Testis (tissue), 3 donors: ENCODE data around the gene ABCF3. TPM values are rescaled to one million over a fixed set of nuclear protein-coding genes. Genes with fewer than 3 reads are reported as not detected.
"Not testable (repeated sequence)": the region's sequence is repeated elsewhere in the genome, so short reads cannot be mapped to it uniquely, and the experiment has no call there.

ENCODE experiments used
- DNase-seq: peaks from one replicate; pipeline ENCODE4 v3.0.0-alpha.2; 2019
- H3K27ac ChIP-seq, 2 donors: fragments of 200-600 bp; sonication (generic); one replicate each; pipeline ENCODE4 v1.5.1; 2019
- H3K27me3 ChIP-seq: fragments of 200-600 bp; sonication (generic); one replicate; pipeline ENCODE4 v1.5.1; 2019
- H3K36me3 ChIP-seq: fragments of 200-600 bp; sonication (generic); one replicate; pipeline ENCODE4 v1.5.1; 2017; ENCODE audit warnings: low read depth; ENCODE audit errors: missing control alignments
- H3K4me1 ChIP-seq: fragments of 200-600 bp; sonication (generic); one replicate; pipeline ENCODE4 v1.5.1; 2019
- H3K4me3 ChIP-seq, 2 donors: fragments of 200-600 bp; sonication (generic); one replicate each; pipeline ENCODE4 v1.5.1; 2017 to 2019
- H3K9me3 ChIP-seq: fragments of 200-600 bp; sonication (generic); one replicate; pipeline ENCODE4 v1.5.1; 2017
- CTCF ChIP-seq, 3 experiments: fragments of 450-650 bp in 2 of 3; fragments of 200-600 bp in 1 of 3; sonication (generic) in 1 of 3; IDR thresholded peaks; one replicate each; pipeline ENCODE4 v1.5.1; 2016 to 2019; ENCODE audit warnings: antibody characterized with exemption in 3 of 3, mild to moderate bottlenecking in 2 of 3, moderate library complexity in 1 of 3
- POLR2A ChIP-seq: fragments of 450-650 bp; IDR thresholded peaks from one replicate; pipeline ENCODE4 v1.6.1; 2017; ENCODE audit warnings: antibody characterized with exemption, mild to moderate bottlenecking, moderate library complexity
- WGBS, 2 donors: methylation state at CpG; one replicate each; pipeline ENCODE4 v1.1.5; 2018; 5-methylcytosine and 5-hydroxymethylcytosine counted together
- intact Hi-C: fragments of 100-400 bp; cut with DNase I; formaldehyde crosslinking; loops from one replicate; pipeline ENCODE4 v1.15.1; 2023; ENCODE audit warnings: low total_unique reads
- polyA plus RNA-seq: library from polyadenylated mRNA; stranded (reverse); fragments of 350-450 nt; fragmentation: Illumina TruSeq; extraction: RNeasy Lipid Tissue Mini Kit (QIAGEN cat#74804); gene quantifications from one replicate; pipeline ENCODE4 v1.2.3, GENCODE V29; 2014; ENCODE audit warnings: low read depth, low replicate concordance; ENCODE audit not compliant: insufficient read depth
- total RNA-seq, 2 donors: library from RNA; depleted of rRNA; stranded (reverse); fragments of >200 nt; gene quantifications; one replicate each; pipeline ENCODE4 v1.2.3, GENCODE V29; 2016

Gene ABCF3
- total and polyA plus RNA-seq, 3 donors from 2014 or later, result 69.3 to 115 (median 111) TPM

- H3K27ac ChIP-seq, result peak overlapping the region in 1 of 2 donors; percentile 92
- 53 to 68% methylated on average over 4 of the region's 4 CpGs for WGBS, 2 donors
- H3K27me3 ChIP-seq, result no peaks in the 10 kb centered on the region
- DNase-seq, result no peak
- H3K36me3 ChIP-seq, result no peaks in the 10 kb centered on the region
- no peak overlapping the region for H3K4me3 ChIP-seq
- H3K4me1 ChIP-seq, result peaks cover 38% of the 10 kb centered on the region
- no peaks in the 10 kb centered on the region for H3K9me3 ChIP-seq
- no peak for TF ChIP-seq POLR2A
- TF ChIP-seq CTCF (IDR thresholded peaks at IDR 0.05), result no peak
- intact Hi-C loops, result no loop called here
These were observed 27.6 kb upstream of the ABCF3 start for GRCh38 chr3:184158404-184158803.

GRCh38 chr3:184160456-184160855 is 25.5 kb upstream of the ABCF3 start:
- no peak for DNase-seq
- H3K4me3 ChIP-seq, result no peak overlapping the region
- H3K4me1 ChIP-seq, result peaks cover 38% of the 10 kb centered on the region
- TF ChIP-seq CTCF (IDR thresholded peaks at IDR 0.05), result no peak
- no peak for TF ChIP-seq POLR2A
- peak overlapping the region in 1 of 2 donors; percentile 26 for H3K27ac ChIP-seq
- no peaks in the 10 kb centered on the region for H3K36me3 ChIP-seq
- WGBS, 2 donors, result 30 to 31% methylated on average over 2 of the region's 2 CpGs
- H3K27me3 ChIP-seq, result no peaks in the 10 kb centered on the region
- intact Hi-C loops, result no loop called here
- H3K9me3 ChIP-seq, result no peaks in the 10 kb centered on the region

DNA sequence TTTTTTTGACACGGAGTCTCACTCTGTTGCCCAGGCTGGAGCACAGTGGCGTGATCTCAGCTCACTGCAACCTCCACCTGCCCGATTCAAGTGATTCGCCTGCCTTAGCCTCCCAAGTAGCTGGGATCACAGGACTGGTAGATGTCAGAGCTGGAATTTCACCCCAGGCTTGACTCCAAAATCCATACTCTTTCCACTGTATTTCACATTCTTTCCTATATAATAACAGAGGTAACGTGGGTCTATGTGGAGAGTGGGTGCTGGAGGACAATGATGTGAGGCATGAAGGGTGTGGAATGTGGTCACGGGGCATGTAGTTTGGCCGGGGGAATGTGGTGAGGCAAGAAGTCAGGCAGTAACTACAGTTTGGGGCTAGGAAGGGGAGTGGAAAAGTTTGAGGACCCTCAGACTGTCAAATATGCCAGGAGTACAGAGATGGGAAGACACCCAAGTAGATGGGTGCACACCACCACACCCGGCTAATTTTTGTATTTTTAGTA is 23.4 kb upstream of the ABCF3 start:
- H3K36me3 ChIP-seq, DNase-seq, H3K27ac ChIP-seq, H3K4me3 ChIP-seq, H3K9me3 ChIP-seq, H3K27me3 ChIP-seq, intact Hi-C loops: not testable (repeated sequence)
- WGBS, 2 donors, result 76 to 77% methylated on average over 8 of the region's 8 CpGs
- peaks cover 27% of the 10 kb centered on the region for H3K4me1 ChIP-seq

DNA sequence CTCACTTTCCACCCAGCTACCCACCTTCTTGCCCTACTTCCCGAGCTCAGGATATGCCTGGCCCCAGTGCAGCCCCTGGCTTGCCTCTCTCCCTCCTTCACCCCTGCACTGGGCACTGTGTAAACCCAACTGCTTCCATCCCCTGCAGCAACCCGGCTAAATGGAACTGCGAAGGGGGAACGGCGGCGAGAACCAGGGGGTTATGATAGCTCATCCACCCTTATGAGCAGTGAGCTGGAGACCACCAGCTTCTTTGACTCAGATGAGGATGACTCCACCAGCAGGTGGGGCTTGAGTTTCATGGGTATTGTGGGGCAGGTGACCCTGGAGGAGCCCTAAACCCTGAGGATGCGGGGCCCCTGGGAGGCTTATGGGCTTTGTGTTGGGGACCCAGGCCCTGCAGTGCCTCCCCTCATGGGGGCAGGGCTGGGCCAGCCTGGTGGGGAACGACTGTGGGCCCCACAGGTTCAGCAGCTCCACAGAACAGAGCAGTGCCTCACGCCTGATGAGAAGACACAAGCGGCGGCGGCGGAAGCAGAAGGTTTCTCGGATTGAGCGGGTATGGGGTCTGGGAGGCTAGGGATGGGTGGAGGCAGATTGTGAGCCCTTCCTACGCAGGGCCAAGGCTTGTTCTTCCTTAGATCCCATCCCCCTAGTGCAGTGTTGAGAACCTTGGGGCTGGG is 21.2 kb upstream of the ABCF3 start:
- TF ChIP-seq CTCF (IDR thresholded peaks at IDR 0.05) (no peak), POLR2A (no peak)
- H3K36me3 ChIP-seq, result no peaks in the 10 kb centered on the region
- H3K4me3 ChIP-seq, result no peak overlapping the region
- DNase-seq, result no peak
- no peaks in the 10 kb centered on the region for H3K27me3 ChIP-seq
- 88 to 96% methylated on average over 14 to 15 of the region's 16 CpGs for WGBS, 2 donors
- no peaks in the 10 kb centered on the region for H3K9me3 ChIP-seq
- H3K4me1 ChIP-seq, result peaks cover 16% of the 10 kb centered on the region
- H3K27ac ChIP-seq, result no peak overlapping the region
- intact Hi-C loops, result no loop called here

GRCh38 chr3:184165543-184165942 is 20.5 kb upstream of the ABCF3 start:
- no peaks in the 10 kb centered on the region for H3K36me3 ChIP-seq

More at GRCh38 chr3:184165543-184165942, 20.5 kb upstream of the ABCF3 start:
- DNase-seq, result no peak
- Histone ChIP-seq H3K9me3 (no peaks in the 10 kb centered on the region), H3K27ac (no peak overlapping the region), H3K27me3 (no peaks in the 10 kb centered on the region), H3K4me3 (no peak overlapping the region), H3K4me1 (peaks cover 14% of the 10 kb centered on the region)
- TF ChIP-seq CTCF (IDR thresholded peaks at IDR 0.05) (no peak), POLR2A (no peak)
- WGBS, 2 donors, result 92 to 98% methylated on average over 3 of the region's 3 CpGs
- intact Hi-C loops, result no loop called here
